GM21717 (cell line): Measurements from ENCODE around the gene LTF.
"Not testable (repeated sequence)": the region's sequence is repeated elsewhere in the genome, so short reads cannot be mapped to it uniquely, and the experiment has no call there.

Experiments used
- ATAC-seq: cut with Tn5 transposase; IDR thresholded peaks from one replicate; pipeline ENCODE4 v1.9.1; 2021; ENCODE audit warnings: mild to moderate bottlenecking, moderate library complexity; ENCODE audit not compliant: unreplicated experiment

LTF gene

GRCh38 chr3:46398186-46398955 lies 66.3 kb downstream of the LTF start:
- no peak for ATAC-seq

GRCh38 chr3:46397111-46397510 lies 67.6 kb downstream of the LTF start:
- no peak for ATAC-seq

DNA sequence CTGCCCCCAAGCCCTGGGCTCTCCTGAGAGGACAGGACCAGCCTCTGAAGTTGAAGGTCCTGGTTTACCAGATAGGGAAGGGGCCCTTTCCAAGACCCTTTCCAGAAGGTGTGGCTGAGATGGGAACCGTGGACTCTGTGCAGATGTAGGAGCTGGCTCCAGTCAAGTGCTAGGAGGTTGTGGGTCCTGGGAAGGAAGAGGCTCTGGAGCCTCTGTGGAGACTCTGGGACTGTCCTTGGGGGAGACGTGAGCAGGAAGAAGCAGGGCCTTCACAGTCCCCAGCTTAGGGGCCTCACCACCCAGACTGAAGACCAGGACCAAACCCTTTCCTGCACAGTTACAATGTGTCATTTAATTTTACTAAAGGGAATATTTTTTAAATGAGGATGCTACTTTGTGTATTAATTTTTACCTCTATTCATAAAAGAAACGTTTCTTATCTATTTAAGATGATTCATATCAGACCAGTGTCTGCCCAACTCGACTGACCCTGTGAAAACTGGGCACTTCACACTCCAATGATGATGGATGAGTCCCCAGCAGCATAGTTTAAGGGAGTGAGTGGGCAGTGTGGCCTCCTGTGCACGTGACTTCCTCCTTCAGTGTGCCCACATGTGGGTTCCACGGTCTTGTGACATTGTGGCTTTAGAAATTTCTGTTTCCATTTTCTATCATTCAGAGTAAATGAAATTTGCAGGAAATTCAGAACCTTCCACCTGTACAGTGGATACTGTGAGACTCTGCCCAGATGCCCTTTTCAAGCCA lies 68.8 kb downstream of the LTF start:
- ATAC-seq, result no peak

DNA sequence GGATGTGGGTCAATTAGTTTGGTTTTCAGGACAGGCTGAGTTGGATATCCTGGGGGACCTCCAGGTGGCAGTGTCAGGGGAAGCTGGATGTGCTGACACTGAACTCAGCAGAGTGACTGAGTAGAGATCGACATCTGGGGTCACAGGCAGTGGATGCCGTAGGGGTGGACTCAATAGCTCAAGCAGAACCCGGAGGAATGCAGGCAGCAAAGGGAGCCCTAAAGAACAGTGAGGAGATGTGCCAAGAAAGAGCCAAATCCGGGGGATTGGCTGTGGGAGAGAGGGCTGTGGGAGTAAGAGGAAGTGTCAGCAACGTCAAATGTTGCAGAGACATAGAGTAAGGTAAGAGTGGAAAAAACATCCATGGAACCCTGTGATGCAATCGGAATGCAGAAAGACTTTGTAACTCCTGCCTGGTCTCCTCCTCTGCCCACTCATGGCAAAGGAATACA lies 69.5 kb downstream of the LTF start:
- ATAC-seq, result no peak

DNA sequence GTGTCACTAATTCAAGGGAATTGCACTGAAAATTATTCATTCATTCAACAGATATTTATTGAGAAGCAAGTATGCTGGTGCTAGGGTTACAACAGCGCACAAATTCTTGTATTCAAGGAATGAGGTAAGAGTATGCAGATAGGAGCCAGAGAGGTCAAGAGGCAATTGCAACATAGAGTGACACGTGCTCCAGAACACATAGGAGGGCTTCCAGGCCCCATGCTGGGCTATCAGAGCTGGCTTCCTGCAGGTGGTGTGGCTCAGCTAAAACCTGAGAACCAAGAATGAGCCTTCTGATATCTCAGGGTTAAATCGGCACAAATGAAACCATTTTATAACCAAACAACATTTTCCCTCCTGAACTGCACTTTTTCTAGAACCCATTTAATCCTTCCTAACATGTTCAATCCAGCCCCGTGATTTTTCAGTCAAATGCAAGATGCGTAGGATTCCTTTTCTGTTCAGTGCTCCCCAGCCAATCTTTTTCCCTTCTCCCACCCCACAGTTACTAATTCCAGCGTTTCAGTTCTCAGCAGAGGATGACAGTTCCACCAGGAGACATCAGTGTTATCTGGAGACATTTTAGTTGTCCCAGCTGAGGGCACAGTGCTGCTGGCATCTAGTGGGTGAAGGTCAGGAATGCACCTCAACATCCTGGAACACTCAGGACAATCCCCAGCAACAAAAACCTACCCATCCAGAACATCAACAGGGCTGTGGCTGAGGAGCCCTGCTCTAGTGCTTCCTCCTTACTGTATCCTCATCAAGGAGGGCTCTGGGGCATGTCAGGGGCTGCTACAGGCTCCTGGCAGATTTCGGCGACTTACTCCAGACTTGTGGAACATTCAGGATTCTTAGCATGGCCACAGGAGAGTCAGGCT lies 70.9 kb downstream of the LTF start:
- no peak for ATAC-seq

DNA sequence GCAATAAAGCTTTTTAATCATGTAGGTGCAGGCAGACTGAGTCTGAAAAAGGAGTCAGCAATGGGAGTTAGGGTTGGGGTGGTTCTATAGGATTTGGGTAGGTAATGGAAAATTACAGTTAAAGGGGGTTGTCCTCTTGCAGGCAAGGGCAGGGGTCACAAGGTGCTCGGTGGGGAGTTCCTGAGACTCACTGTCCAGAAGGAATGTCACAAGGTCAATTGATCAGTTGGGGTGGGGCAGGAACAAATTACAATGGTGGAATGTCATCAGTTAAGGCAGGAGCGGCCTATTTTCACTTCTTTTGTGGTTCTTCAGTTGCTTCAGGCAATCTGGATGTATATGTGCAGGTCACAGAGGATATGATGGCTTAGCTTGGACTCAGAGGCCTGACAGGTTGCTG lies 71.7 kb downstream of the LTF start:
- no peak for ATAC-seq

DNA sequence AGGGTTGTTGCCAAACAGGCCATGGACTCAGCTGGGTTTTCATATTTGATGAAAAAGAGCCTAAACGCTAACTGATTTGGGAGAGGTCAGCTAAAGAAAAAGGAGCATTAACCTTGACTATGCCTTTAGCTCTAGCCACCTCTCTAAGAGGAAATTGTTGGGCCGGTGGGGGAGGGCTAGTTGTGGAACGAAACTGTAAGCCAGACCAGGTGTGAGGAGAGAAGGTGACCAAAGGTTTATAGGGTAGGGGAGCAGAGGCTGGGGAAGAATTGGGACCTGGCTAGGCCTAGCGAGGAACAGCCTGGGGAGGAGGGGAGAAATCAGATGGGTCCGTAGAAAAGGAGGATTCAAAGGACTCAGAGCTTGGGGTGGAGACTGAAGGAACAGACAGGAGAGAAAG lies 73.2 kb downstream of the LTF start:
- not testable (repeated sequence) for ATAC-seq

DNA sequence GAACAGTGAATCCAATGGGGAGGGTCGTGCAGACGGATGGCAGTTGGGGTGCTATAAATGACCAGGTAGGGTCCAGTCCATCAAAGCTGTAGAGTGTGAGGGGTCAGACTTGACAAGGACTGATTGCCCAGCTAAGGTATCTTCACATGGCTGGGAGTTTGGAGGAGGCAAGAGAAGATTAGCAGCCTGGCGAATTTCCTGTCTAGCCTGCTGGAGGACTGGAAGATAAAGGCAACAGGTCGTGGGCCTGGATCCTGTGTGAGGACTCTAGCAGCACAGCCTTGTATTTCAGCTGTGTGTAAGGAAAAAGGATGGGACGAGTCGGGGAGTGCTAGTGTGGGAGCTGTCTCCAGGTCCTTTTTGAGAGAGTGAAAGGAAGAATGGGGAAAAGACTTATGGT lies 75.4 kb downstream of the LTF start:
- no peak for ATAC-seq

DNA sequence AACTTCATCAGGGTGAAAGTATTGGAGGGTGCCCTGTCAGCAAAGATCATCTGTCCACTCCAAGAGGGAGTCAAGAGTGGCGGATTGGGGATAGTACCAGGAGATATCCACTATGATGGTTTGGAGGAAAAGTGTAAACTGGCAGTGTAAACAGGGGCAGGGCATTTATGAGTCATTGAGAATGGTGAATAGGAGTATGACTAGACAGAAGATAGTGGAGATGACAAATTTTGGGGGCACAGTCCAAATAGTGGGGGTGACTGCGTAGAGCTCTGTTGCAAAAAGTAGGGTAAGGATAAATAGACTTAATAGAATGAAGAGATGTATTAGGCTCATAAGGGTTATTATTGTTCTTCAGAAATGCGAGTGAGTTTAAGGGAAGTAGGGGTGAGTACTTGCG lies 75.9 kb downstream of the LTF start:
- ATAC-seq, result not testable (repeated sequence)

DNA sequence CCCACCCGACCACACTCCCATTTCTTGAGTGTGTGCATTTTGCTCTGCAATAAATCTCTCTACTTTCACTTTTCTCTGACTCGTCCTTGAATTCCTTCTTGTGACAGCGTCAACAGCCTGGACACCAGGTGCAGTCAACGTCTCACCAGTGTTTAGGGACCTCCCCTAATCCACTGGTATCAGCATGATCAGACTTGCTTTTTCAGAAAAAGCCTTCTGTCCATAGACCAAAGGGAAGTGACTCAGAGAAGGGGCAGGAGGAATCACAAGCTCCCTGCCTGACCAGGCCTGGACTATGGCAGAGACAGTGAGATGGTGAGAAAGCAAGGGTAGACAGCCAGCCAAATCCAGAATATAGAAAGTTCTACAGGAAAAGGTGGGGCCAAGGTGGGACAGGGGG lies 78.5 kb downstream of the LTF start:
- no peak for ATAC-seq
